ENCODE results near the gene CTNS.

- TF ChIP-seq CTCF (IDR thresholded peaks at IDR 0.05) (no peak), POLR2AphosphoS5 (IDR thresholded peaks at IDR 0.05; ENCODE audit: low read depth, low read length) (no peak)
Measured at GRCh38 chr17:3596804-3597464, 39.6 kb upstream of the CTNS start.

Measured in Panc1 (cell line).